AG04450 (cell line): ENCODE measurements around the gene TTC39A. TPM values are rescaled to one million over a fixed set of nuclear protein-coding genes. Genes with fewer than 3 reads are reported as not detected.

Experiments
- CTCF ChIA-PET: fragments of 300-600, 350-600 bp; formaldehyde crosslinking; extraction: SDS; loops from one replicate; lab custom pipeline; 2022; ENCODE audit warnings: antibody characterized with exemption, inconsistent platforms; lab: Charles Lee
- POLR2A ChIA-PET: fragments of 350-600 bp; formaldehyde crosslinking; extraction: SDS; loops from one replicate; lab custom pipeline; 2021; ENCODE audit warnings: antibody characterized with exemption, inconsistent platforms; lab: Yijun Ruan, JAX
- DNase-seq: peaks from one replicate; pipeline ENCODE4 v3.0.0-alpha.2; 2011; ENCODE audit warnings: low read depth, low spot score
- H3K27ac ChIP-seq: one replicate; pipeline ENCODE4 v1.5.1; 2012; ENCODE audit warnings: low read depth, low read length, control low read depth
- H3K27me3 ChIP-seq: one replicate; pipeline ENCODE4 v1.6.0; 2012; ENCODE audit warnings: low read length; ENCODE audit not compliant: control insufficient read depth, insufficient read depth
- H3K4me3 ChIP-seq: 2 replicates; pipeline ENCODE4 v1.5.1; 2011; ENCODE audit warnings: mild to moderate bottlenecking, low read depth, low read length, control low read depth
- H3K9me3 ChIP-seq: 2 replicates; pipeline ENCODE4 v1.5.1; 2012; ENCODE audit warnings: low read length; ENCODE audit not compliant: control insufficient read depth, insufficient read depth
- polyA plus RNA-seq: library from polyadenylated mRNA; depleted of rRNA; stranded (reverse); fragments of >200 nt; gene quantifications from 2 replicates; pipeline ENCODE4 v1.2.3, GENCODE V29; 2011
- TF ChIP-seq, protein P1 (sequence below): IDR thresholded peaks from 2 replicates; pipeline ENCODE4 v1.5.1; 2011; ENCODE audit warnings: low read depth, low read length, control low read depth, inconsistent platforms

TTC39A gene
- polyA plus RNA-seq, 1 experiment: 0.21 TPM

- Histone ChIP-seq H3K9me3 (no peaks in the 10 kb centered on the region), H3K4me3 (no peak overlapping the region), H3K27me3 (no peaks in the 10 kb centered on the region), H3K27ac (no peak overlapping the region)
- DNase-seq: no peak
- TF ChIP-seq, protein P1, sequence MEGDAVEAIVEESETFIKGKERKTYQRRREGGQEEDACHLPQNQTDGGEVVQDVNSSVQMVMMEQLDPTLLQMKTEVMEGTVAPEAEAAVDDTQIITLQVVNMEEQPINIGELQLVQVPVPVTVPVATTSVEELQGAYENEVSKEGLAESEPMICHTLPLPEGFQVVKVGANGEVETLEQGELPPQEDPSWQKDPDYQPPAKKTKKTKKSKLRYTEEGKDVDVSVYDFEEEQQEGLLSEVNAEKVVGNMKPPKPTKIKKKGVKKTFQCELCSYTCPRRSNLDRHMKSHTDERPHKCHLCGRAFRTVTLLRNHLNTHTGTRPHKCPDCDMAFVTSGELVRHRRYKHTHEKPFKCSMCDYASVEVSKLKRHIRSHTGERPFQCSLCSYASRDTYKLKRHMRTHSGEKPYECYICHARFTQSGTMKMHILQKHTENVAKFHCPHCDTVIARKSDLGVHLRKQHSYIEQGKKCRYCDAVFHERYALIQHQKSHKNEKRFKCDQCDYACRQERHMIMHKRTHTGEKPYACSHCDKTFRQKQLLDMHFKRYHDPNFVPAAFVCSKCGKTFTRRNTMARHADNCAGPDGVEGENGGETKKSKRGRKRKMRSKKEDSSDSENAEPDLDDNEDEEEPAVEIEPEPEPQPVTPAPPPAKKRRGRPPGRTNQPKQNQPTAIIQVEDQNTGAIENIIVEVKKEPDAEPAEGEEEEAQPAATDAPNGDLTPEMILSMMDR: no peak
- ChIA-PET CTCF (no interaction called here), POLR2A (no interaction called here)
These were observed 35.4 kb upstream of the TTC39A start for GRCh38 chr1:51365774-51366173.

- CTCF ChIA-PET: no interaction called here
- Histone ChIP-seq H3K4me3 (no peak overlapping the region), H3K27ac (no peak overlapping the region), H3K27me3 (no peaks in the 10 kb centered on the region), H3K9me3 (no peaks in the 10 kb centered on the region)
- DNase-seq: no peak
- TF ChIP-seq, protein P1: no peak
- POLR2A ChIA-PET: no interaction called here
These were observed 29.5 kb upstream of the TTC39A start for GRCh38 chr1:51359879-51360278.

GRCh38 chr1:51355382-51355781 is 25.0 kb upstream of the TTC39A start:
- Histone ChIP-seq H3K27me3 (no peaks in the 10 kb centered on the region), H3K27ac (no peak overlapping the region), H3K4me3 (no peak overlapping the region), H3K9me3 (no peaks in the 10 kb centered on the region)
- TF ChIP-seq, protein P1: no peak
- CTCF ChIA-PET: no interaction called here
- DNase-seq: no peak
- POLR2A ChIA-PET: no interaction called here

DNA sequence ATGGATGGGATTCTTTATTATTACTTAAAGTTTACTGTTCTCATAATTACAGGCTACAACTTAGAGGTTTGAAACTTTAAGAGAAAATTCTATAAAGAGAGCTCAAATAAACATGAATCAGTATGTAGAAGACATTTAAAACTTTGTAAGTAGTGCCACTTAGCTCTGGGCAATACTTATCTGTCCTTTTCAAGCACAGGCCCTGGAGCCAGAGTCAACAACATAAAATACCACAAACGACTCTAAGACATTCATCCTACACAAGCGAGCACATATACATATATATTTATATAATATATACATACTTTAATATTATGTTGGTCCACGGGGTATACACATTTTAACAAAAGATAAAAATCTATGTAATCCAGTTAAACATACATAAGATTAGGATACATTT is 24.1 kb upstream of the TTC39A start:
- Histone ChIP-seq H3K4me3 (no peak overlapping the region), H3K27me3 (no peaks in the 10 kb centered on the region), H3K9me3 (no peaks in the 10 kb centered on the region), H3K27ac (no peak overlapping the region)
- TF ChIP-seq, protein P1: no peak
- ChIA-PET CTCF (no interaction called here), POLR2A (no interaction called here)
- DNase-seq: no peak

GRCh38 chr1:51351907-51352306 is 21.5 kb upstream of the TTC39A start:
- POLR2A ChIA-PET: no interaction called here
- CTCF ChIA-PET: interaction anchor here (1.2 kb wide), 1 partner anchor 417 kb away, joined by 3 read pairs; no protein-coding TSS in a partner anchor
- H3K9me3 ChIP-seq: no peaks in the 10 kb centered on the region

More at GRCh38 chr1:51351907-51352306, 21.5 kb upstream of the TTC39A start:
- no peak for DNase-seq
- no peak overlapping the region for H3K4me3 ChIP-seq
- H3K27ac ChIP-seq: no peak overlapping the region
- H3K27me3 ChIP-seq: no peaks in the 10 kb centered on the region
- TF ChIP-seq, protein P1: no peak
